NCI-H187 (cell line): ENCODE measurements around the gene CD48.

ENCODE experiments used
- DNase-seq, 2 experiments: peaks; one replicate each; lab custom pipeline; 2025; lab: John Stamatoyannopoulos, UW

CD48 gene

DNA sequence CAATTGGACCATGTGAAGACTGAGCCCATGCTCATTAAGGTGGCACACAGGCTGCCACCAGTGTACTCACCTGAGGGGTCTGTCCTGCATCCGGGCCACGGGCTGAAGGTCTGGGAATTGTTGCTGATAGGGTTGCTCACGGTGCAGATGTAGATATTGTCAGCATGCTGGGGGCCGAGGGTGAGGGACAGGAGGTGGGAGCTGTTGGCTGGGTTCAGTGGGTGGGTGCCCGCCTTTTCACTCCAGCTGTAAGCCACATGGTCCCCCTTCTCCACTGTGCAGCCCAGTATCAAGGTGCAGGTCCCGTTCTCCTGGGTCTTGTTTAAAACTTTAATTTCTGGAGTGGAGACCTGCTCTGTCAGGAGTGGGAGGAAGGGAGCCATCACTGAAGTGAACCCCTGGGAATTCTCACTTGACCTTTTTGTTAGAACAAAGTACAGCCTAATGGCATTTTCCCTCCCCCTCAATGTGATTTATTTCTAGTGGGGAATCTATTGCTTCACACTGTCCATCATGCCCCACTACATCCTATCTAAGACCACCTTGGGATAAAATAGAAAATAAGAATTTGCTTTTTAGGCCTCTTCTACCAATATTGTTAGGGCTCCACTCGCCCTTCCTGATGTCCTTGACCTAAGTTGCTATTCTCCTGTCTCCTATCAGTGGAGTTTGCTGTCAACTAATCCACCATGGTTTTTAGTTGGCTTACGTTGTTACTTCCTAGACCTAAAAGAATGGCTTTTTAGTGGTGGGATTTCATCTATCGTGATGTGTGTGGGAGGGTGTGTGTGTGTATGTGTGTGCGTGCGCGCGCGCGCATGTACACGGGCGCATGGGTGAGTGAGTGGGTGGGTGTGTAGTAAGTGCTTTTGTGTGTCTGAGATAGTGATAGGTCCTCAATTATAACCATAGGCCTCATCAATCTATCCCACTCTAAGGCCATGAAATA, 76.8 kb downstream of the CD48 start:
- no peak for DNase-seq

DNA sequence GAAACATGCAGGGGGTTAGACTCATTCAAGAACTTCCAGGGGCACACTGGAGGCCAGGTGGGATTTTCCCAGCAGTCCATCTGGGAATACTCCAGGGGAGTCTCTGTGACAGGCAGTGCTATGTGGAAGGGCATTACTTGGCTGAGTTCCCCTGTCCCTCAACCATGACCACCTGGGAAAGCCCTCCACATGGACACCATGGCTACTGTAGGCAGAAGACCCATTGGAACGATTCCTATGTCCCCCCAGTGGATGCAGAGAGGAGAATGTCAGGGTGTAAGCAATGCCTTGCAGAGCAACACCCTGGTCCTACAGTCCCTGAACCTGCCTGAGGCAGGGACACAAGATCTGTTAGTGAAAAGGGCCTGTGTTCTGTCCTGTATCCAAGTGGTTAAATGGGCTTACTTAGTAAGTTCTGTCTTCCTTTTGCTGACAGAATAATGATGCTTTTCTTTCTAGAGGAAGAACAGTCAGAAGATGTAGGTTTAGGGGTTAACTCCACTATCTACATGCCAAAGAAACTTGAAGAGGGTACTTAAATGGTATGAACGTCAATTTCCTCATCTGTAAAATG, 78.2 kb downstream of the CD48 start:
- DNase-seq: no peak

DNA sequence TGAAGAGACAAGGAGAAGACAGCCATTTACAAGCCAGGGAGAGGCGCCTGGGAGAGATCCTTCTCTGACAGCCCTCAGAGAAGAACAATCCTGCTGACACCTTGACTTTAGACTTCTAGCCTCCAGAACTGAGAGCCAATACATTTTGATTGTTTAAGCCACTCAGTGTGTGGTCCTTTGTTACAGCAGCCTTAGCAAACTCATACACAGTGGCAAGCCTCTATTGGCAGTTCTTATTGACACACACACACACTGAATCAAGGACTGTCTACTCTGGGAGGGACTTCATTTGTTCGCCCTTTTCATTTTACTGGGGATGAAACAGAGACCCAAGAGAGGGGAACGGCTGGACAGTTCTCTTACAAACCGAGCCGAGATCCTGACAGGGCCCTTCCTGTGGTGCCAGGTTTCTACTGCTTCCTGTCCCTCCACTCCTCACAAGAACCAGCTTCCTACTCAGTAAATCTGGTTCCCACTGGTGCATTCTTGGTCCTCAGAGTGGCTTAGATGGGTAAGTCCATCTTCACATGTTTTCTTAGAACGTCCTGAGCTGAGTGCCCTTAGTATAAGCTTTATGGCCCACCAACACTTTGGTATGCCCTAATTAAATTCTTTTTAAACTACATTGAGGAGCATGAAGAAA, 79.5 kb downstream of the CD48 start:
- no peak for DNase-seq

DNA sequence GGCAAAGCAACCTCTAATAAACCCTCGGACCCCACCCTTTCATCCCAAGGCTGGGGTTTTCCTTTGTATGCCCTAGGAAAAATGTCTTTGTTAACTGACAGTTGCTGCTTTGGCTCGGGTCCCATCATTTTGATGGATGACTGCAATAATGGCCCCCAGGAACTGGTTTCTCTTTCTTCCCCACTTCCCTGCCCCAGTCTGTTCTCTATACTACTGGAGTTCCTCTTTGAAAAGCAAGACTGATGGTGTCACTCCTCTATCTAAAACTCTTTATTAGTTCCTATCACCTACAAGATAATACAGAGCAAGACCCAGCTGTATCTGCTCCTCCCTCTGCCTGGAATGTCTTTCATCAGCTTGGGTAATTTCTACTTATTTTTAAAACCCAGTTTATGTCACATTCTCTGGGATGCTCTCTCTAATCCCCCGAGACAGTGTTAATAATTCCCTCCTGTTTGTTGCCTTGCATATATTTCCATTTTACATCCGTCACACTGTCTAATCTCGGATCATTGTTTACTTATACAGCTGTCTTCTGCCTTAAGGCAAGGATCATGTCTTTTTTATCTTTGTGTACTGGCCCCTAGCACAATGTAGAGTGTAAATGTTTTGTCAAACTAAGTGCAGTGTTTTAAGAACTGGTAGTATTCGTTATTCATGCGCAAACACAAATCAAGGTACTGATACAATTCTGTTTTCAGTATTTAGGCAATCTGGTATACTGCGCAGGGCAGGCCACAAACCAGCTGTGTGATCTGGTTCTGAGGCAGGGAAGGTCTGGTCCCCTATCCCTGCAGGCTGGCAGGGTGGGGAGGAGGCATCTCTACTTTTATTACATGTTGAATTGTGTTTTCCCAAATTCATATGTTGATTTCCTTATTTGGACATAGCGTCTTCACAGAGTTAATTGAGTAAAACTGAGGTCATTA, 80.8 kb downstream of the CD48 start:
- no peak for DNase-seq

DNA sequence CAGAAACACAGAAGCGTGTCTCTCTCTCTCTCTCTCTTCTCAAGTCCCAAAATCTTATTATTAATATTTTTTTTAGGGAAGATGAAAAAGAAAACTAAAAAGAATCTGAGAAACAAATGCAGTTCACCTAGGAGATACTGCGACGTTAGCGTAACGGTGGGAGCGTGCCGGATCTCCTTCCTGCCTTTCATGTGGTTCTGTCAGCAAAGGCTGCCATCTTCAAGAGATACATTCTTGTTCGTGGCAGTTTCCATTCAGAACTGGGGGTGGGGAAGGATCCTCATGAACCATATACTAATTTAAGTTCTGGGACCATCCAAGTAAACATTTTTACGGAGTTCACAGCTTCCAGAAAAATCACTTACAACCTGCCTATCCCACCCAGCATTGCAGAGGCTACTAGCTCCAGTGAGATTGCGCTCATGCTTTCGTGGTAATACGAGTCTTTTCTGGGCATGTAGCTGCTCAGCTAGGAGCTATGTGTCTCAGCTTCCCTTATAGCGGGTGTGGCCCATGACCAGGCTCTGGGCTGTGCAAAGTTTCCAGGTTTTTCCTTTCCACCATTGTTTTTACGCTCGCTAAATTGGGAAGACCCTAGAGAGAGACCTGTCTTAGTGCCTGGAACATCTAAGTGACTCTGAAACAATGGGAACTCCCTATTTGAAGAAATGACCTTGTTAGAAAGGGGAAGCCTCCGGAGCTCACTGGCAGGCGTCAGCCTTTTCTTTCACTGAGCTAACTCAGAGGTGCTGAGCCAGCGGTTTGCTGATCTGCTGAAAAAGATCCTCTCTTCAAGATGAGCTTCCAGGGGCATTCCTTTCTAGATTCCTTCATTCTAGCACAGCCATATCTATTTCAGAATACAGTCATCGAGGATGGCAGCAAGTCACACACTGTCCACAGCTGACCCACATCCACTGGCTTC, 82.1 kb downstream of the CD48 start:
- no peak for DNase-seq

DNA sequence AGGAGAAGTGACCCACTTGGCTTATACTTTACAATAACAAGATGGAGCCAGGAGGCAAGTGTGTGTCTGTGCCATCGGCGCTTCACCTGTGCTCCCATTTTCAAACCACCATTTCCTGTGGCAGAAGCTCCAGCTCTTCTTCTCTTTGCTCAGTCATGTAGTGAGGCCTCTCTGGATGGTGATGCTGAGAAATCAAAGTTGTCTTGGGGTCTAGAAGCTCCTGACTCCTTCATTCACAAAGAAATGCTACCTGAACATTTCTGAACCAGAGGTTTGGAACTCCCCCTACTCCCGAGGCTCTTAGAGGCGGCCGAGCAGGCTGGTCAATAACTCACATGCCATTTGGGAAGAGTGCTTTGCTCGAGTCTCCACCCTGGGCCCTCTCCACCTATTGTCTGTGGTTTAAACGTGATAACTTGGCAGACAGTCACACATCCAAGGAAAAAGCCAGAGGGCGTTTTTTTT, 82.8 kb downstream of the CD48 start:
- no peak for DNase-seq
